ENCODE measurements around the gene KLRC3.
"Not testable (repeated sequence)": the region's sequence is repeated elsewhere in the genome, so short reads cannot be mapped to it uniquely, and the experiment has no call there.

DNA sequence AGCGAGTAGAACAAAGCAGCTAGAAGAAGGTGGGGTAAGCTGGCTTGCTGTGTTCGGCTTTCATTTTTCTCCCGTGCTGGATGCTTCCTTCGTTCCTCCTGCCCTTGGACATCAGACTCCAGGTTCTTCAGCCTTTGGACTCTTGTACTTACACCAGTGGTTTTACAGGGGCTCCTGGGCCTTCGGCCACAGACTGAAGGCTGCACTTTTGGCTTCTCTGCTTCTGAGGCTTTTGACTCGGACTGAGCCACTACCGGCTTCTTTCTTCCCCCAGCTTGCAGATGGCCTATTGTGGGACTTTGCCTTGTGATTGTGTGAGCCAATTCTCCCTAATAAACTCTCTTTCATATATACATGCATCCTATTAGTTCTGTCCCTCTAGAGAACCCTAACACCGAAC, 5.5 kb upstream of the KLRC3 start:
- TF ChIP-seq, protein P1, sequence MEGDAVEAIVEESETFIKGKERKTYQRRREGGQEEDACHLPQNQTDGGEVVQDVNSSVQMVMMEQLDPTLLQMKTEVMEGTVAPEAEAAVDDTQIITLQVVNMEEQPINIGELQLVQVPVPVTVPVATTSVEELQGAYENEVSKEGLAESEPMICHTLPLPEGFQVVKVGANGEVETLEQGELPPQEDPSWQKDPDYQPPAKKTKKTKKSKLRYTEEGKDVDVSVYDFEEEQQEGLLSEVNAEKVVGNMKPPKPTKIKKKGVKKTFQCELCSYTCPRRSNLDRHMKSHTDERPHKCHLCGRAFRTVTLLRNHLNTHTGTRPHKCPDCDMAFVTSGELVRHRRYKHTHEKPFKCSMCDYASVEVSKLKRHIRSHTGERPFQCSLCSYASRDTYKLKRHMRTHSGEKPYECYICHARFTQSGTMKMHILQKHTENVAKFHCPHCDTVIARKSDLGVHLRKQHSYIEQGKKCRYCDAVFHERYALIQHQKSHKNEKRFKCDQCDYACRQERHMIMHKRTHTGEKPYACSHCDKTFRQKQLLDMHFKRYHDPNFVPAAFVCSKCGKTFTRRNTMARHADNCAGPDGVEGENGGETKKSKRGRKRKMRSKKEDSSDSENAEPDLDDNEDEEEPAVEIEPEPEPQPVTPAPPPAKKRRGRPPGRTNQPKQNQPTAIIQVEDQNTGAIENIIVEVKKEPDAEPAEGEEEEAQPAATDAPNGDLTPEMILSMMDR (conservative IDR thresholded peaks at IDR 0.05 in 1 of 2, IDR thresholded peaks at IDR 0.05 in 1 of 2; ENCODE audit: low read depth in 1 of 2, low read length in 2 of 2): not testable (repeated sequence)
- not testable (repeated sequence) for TF ChIP-seq EZH2 (IDR thresholded peaks at IDR 0.05; ENCODE audit: low read length, missing control alignments)

Measured in fibroblast of lung (primary cell).